Measurements from ENCODE around the gene SORCS1. TPM values are rescaled to one million over a fixed set of nuclear protein-coding genes. Genes with fewer than 3 reads are reported as not detected.

SORCS1 gene
- total RNA-seq, 1 experiment from 2014 or later: 1.7 TPM

GRCh38 chr10:106957823-106958588 lies 206.5 kb downstream of the SORCS1 start:
- Histone ChIP-seq H3K18ac (ENCODE audit: insufficient read length, low read depth, low read length) (no peak overlapping the region), H3K9ac (ENCODE audit: extremely low read depth, insufficient read length, low read length) (no peak overlapping the region), H3K23ac (ENCODE audit: insufficient read length, low read depth, low read length) (no peak overlapping the region), H2BK120ac (ENCODE audit: low read depth, low read length, poor library complexity, severe bottlenecking) (no peak overlapping the region), H2AFZ (ENCODE audit: low read length) (no peak overlapping the region), H3K4me2 (ENCODE audit: insufficient read depth, insufficient read length, low read length) (no peak overlapping the region), H3K79me2 (ENCODE audit: insufficient read depth, low read length) (no peaks in the 10 kb centered on the region), H3T11ph (ENCODE audit: low read length) (no peak overlapping the region), H3K27me3 (ENCODE audit: insufficient read depth, low read length) (no peaks in the 10 kb centered on the region), H3K4me1 (ENCODE audit: insufficient read depth, low read length) (no peaks in the 10 kb centered on the region), H3K4ac (ENCODE audit: low read depth, low read length) (no peak overlapping the region), H4K5ac (ENCODE audit: insufficient read length, low read depth, low read length) (no peak overlapping the region), H3K56ac (ENCODE audit: insufficient read length, low read depth, low read length) (no peak overlapping the region), H2BK15ac (ENCODE audit: low read depth, low read length) (no peak overlapping the region), H2BK5ac (ENCODE audit: insufficient read length, low read length) (no peak overlapping the region), H3K79me1 (ENCODE audit: insufficient read depth, low read depth, low read length, poor library complexity, severe bottlenecking) (no peaks in the 10 kb centered on the region), H3K14ac (ENCODE audit: insufficient read depth, low read length) (no peak overlapping the region), H2AK5ac (ENCODE audit: insufficient read length, low read length) (no peak overlapping the region), H3K23me2 (ENCODE audit: insufficient read length, low read depth, low read length, poor library complexity, severe bottlenecking) (no peaks in the 10 kb centered on the region), H4K20me1 (ENCODE audit: control insufficient read depth, insufficient read depth, insufficient read length) (no peaks in the 10 kb centered on the region), H3K27ac (ENCODE audit: insufficient read length, low read depth, low read length) (no peak overlapping the region), H2BK20ac (ENCODE audit: low read depth, low read length, poor library complexity, severe bottlenecking) (no peak overlapping the region), H4K8ac (replicated peaks; ENCODE audit: insufficient read length, low read depth, low read length) (no peak overlapping the region), H3K9me3 (ENCODE audit: control insufficient read depth, low read depth, low read length) (no peaks in the 10 kb centered on the region), H2BK12ac (ENCODE audit: insufficient read length, low read depth, low read length) (no peak overlapping the region), H4K91ac (ENCODE audit: insufficient read length, low read depth, low read length) (no peak overlapping the region)
- Mint-ChIP-seq H3K4me3 (no peak overlapping the region), H3K9me3 (peaks cover 0 to 7% of the 10 kb centered on the region in 2 experiments; a peak in 2 of 5 replicates), H3K4me1 (peaks cover 14 to 30% of the 10 kb centered on the region in 2 experiments), H3K36me3 (ENCODE audit: insufficient read depth in 1 of 3, low read depth in 3 of 3) (peaks cover 2 to 11% (median 6%) of the 10 kb centered on the region in 3 experiments; a peak in 6 of 7 replicates), H3K27ac (no peak overlapping the region), H3K27me3 (ENCODE audit: low read depth) (no peaks in the 10 kb centered on the region)
- TF ChIP-seq CTCF (conservative IDR thresholded peaks at IDR 0.05): no peak
- DNase-seq: no peak
- WGBS (ENCODE audit: extremely low coverage, insufficient read length, low lambda C conversion rate): no CpG with 5 or more reads among the region's 12 CpGs

Measured in H9 (cell line).